ENCODE data around the gene FAM107A.

FAM107A gene

GRCh38 chr3:58567251-58567515, 10.0 kb downstream of the FAM107A start:
- FAIRE-seq = no peak
- DNase-seq (ENCODE audit: insufficient read length, low spot score) = no peak
- no peak for TF ChIP-seq POLR2A (IDR thresholded peaks at IDR 0.05; ENCODE audit: low read depth, low read length)

- DNase-seq (ENCODE audit: insufficient read length, low spot score) = no peak
- FAIRE-seq = no peak
- TF ChIP-seq POLR2A (IDR thresholded peaks at IDR 0.05; ENCODE audit: low read depth, low read length) = no peak
Observed at GRCh38 chr3:58566398-58567250, 10.6 kb downstream of the FAM107A start.

- TF ChIP-seq POLR2A (IDR thresholded peaks at IDR 0.05; ENCODE audit: low read depth, low read length) = no peak
- FAIRE-seq (no peak), DNase-seq (ENCODE audit: insufficient read length, low spot score) (no peak)
Observed at GRCh38 chr3:58565621-58566397, 11.4 kb downstream of the FAM107A start.

GRCh38 chr3:58564456-58565160, 12.6 kb downstream of the FAM107A start:
- peak; percentile 77 for FAIRE-seq
- TF ChIP-seq POLR2A (IDR thresholded peaks at IDR 0.05; ENCODE audit: low read depth, low read length) = no peak
- peak; percentile 63 for DNase-seq (ENCODE audit: insufficient read length, low spot score)

- FAIRE-seq (no peak), DNase-seq (ENCODE audit: insufficient read length, low spot score) (no peak)
Observed at GRCh38 chr3:58564054-58564453, 13.1 kb downstream of the FAM107A start.

GRCh38 chr3:58563386-58564035, 13.7 kb downstream of the FAM107A start:
- no peak for TF ChIP-seq POLR2A (IDR thresholded peaks at IDR 0.05; ENCODE audit: low read depth, low read length)
- FAIRE-seq (no peak), DNase-seq (ENCODE audit: insufficient read length, low spot score) (peak; percentile 64)

More at GRCh38 chr3:58564054-58564453, 13.1 kb downstream of the FAM107A start:
- no peak for TF ChIP-seq POLR2A (IDR thresholded peaks at IDR 0.05; ENCODE audit: low read depth, low read length)

GRCh38 chr3:58562498-58562897, 14.7 kb downstream of the FAM107A start:
- DNase-seq (ENCODE audit: insufficient read length, low spot score) = no peak
- FAIRE-seq = no peak
- no peak for TF ChIP-seq POLR2A (IDR thresholded peaks at IDR 0.05; ENCODE audit: low read depth, low read length)

GRCh38 chr3:58560771-58561311, 16.4 kb downstream of the FAM107A start:
- FAIRE-seq (no peak), DNase-seq (ENCODE audit: insufficient read length, low spot score) (peak; percentile 78)
- TF ChIP-seq POLR2A (IDR thresholded peaks at IDR 0.05; ENCODE audit: low read depth, low read length) = no peak

- TF ChIP-seq POLR2A (IDR thresholded peaks at IDR 0.05; ENCODE audit: low read depth, low read length) = no peak
- DNase-seq (ENCODE audit: insufficient read length, low spot score) (no peak), FAIRE-seq (no peak)
Observed at GRCh38 chr3:58559586-58559985, 17.6 kb downstream of the FAM107A start.

GRCh38 chr3:58557491-58557890, 19.7 kb downstream of the FAM107A start:
- FAIRE-seq = no peak
- TF ChIP-seq POLR2A (IDR thresholded peaks at IDR 0.05; ENCODE audit: low read depth, low read length) = no peak
- DNase-seq (ENCODE audit: insufficient read length, low spot score) = no peak

GRCh38 chr3:58556761-58557221, 20.4 kb downstream of the FAM107A start:
- no peak for TF ChIP-seq POLR2A (IDR thresholded peaks at IDR 0.05; ENCODE audit: low read depth, low read length)
- DNase-seq (ENCODE audit: insufficient read length, low spot score) = no peak
- no peak for FAIRE-seq

- TF ChIP-seq POLR2A (IDR thresholded peaks at IDR 0.05; ENCODE audit: low read depth, low read length) = no peak
- FAIRE-seq = no peak
- DNase-seq (ENCODE audit: insufficient read length, low spot score) = no peak
Observed at GRCh38 chr3:58556001-58556400, 21.2 kb downstream of the FAM107A start.

GRCh38 chr3:58555203-58555602, 22.0 kb downstream of the FAM107A start:
- TF ChIP-seq POLR2A (IDR thresholded peaks at IDR 0.05; ENCODE audit: low read depth, low read length) = no peak
- FAIRE-seq = no peak
- no peak for DNase-seq (ENCODE audit: insufficient read length, low spot score)

Data from H54 (cell line).